Astrocyte (in vitro differentiated cells and primary cell): ENCODE data around the gene SLC22A4. TPM values are rescaled to one million over a fixed set of nuclear protein-coding genes. Genes with fewer than 3 reads are reported as not detected.

ENCODE experiments used
- DNase-seq: peaks from one replicate; pipeline ENCODE4 v3.0.0-alpha.2; 2010; ENCODE audit warnings: low read depth
- FAIRE-seq: peaks from 2 replicates; lab custom pipeline; 2011; peaks lifted over from hg19 to GRCh38; lab: Jason Lieb, UNC
- H2AFZ ChIP-seq: 2 replicates; pipeline ENCODE4 v1.6.0; 2012; ENCODE audit warnings: low read depth, low read length, inconsistent platforms
- H3K27ac ChIP-seq: 2 replicates; pipeline ENCODE4 v1.5.1; 2011; ENCODE audit warnings: low read depth, low read length, inconsistent platforms
- H3K27me3 ChIP-seq: 2 replicates; pipeline ENCODE4 v1.6.0; 2011; ENCODE audit warnings: low read length, inconsistent platforms; ENCODE audit not compliant: insufficient read depth
- H3K36me3 ChIP-seq: 2 replicates; pipeline ENCODE4 v1.5.1; 2011; ENCODE audit warnings: low read length, inconsistent platforms; ENCODE audit not compliant: insufficient read depth
- H3K4me1 ChIP-seq: 2 replicates; pipeline ENCODE4 v1.5.1; 2011; ENCODE audit warnings: low read length, inconsistent platforms; ENCODE audit not compliant: insufficient read depth
- H3K4me2 ChIP-seq: 2 replicates; pipeline ENCODE4 v1.6.0; 2012; ENCODE audit warnings: low read length, inconsistent platforms
- H3K4me3 ChIP-seq: 2 replicates; pipeline ENCODE4 v1.5.1; 2011; ENCODE audit warnings: low read depth, mild to moderate bottlenecking, low read length, inconsistent platforms; ENCODE audit not compliant: insufficient read depth
- H3K79me2 ChIP-seq: 2 replicates; pipeline ENCODE4 v1.6.0; 2012; ENCODE audit warnings: mild to moderate bottlenecking, low read length, inconsistent platforms; ENCODE audit not compliant: insufficient read depth
- H3K9ac ChIP-seq: 2 replicates; pipeline ENCODE4 v1.6.0; 2012; ENCODE audit warnings: mild to moderate bottlenecking, low read length, inconsistent platforms
- H3K9me3 ChIP-seq: 2 replicates; pipeline ENCODE4 v1.5.1; 2012; ENCODE audit warnings: low read depth, mild to moderate bottlenecking, low read length, inconsistent platforms; ENCODE audit not compliant: insufficient read depth
- H4K20me1 ChIP-seq: 2 replicates; pipeline ENCODE4 v1.6.0; 2012; ENCODE audit warnings: low read length, inconsistent platforms; ENCODE audit not compliant: insufficient read depth
- H3K27ac Mint-ChIP-seq: one replicate; pipeline ENCODE4 v1.8.0; 2021; ENCODE audit warnings: mild to moderate bottlenecking, mixed read lengths; ENCODE audit not compliant: unreplicated experiment
- H3K27me3 Mint-ChIP-seq: one replicate; pipeline ENCODE4 v1.8.0; 2021; ENCODE audit warnings: low read depth, mixed read lengths; ENCODE audit not compliant: unreplicated experiment
- H3K36me3 Mint-ChIP-seq: one replicate; pipeline ENCODE4 v1.8.0; 2021; ENCODE audit warnings: low read depth, mixed read lengths; ENCODE audit not compliant: unreplicated experiment
- H3K4me1 Mint-ChIP-seq: one replicate; pipeline ENCODE4 v1.8.0; 2021; ENCODE audit warnings: low read depth, mixed read lengths; ENCODE audit not compliant: unreplicated experiment
- H3K4me3 Mint-ChIP-seq: one replicate; pipeline ENCODE4 v1.8.0; 2021; ENCODE audit warnings: mild to moderate bottlenecking, moderate library complexity, mixed read lengths; ENCODE audit not compliant: unreplicated experiment
- H3K9me3 Mint-ChIP-seq: one replicate; pipeline ENCODE4 v1.8.0; 2021; ENCODE audit warnings: mild to moderate bottlenecking, mixed read lengths; ENCODE audit not compliant: unreplicated experiment
- CTCF ChIP-seq: IDR thresholded peaks from 2 replicates; pipeline ENCODE4 v1.5.1; 2011; ENCODE audit warnings: low read depth, mild to moderate bottlenecking, inconsistent platforms, low read length, moderate library complexity; ENCODE audit not compliant: insufficient read depth
- EZH2 ChIP-seq: IDR thresholded peaks from 2 replicates; pipeline ENCODE4 v1.6.1; 2012; ENCODE audit warnings: mild to moderate bottlenecking, low read length, inconsistent platforms; ENCODE audit not compliant: insufficient read depth
- total RNA-seq: library from RNA; stranded (reverse); gene quantifications from 2 replicates; pipeline ENCODE4 v1.2.1, GENCODE V29; 2021

Gene SLC22A4
- total RNA-seq, 1 donor from 2014 or later = 4.5 TPM

- peaks cover 95% of the 10 kb centered on the region for H3K79me2 ChIP-seq
- Mint-ChIP-seq H3K9me3 (no peaks in the 10 kb centered on the region), H3K27ac (peak overlapping the region; percentile 77), H3K27me3 (no peaks in the 10 kb centered on the region), H3K36me3 (peaks cover 27% of the 10 kb centered on the region), H3K4me3 (no peak overlapping the region), H3K4me1 (peaks cover 48% of the 10 kb centered on the region)
- H3K9me3 ChIP-seq = no peaks in the 10 kb centered on the region
- no peak overlapping the region for H3K4me3 ChIP-seq
- peak overlapping the region; percentile 97 for H3K4me2 ChIP-seq
- FAIRE-seq (no peak), DNase-seq (no peak)
- TF ChIP-seq CTCF (no peak), EZH2 (no peak)
- H2AFZ ChIP-seq = no peak overlapping the region
- no peaks in the 10 kb centered on the region for H3K27me3 ChIP-seq
- H3K36me3 ChIP-seq = peaks cover 36% of the 10 kb centered on the region
- H3K9ac ChIP-seq = peak overlapping the region; percentile 82
- peak overlapping the region; percentile 97 for H3K27ac ChIP-seq
- H4K20me1 ChIP-seq = peaks cover 91% of the 10 kb centered on the region
- H3K4me1 ChIP-seq = peaks cover 98% of the 10 kb centered on the region
These were observed 29.5 kb upstream of the SLC22A4 start for GRCh38 chr5:132264546-132265335.

- H3K9me3 ChIP-seq = no peaks in the 10 kb centered on the region
- H3K36me3 Mint-ChIP-seq = peaks cover 27% of the 10 kb centered on the region
- H3K9ac ChIP-seq = peak overlapping the region; percentile 82
- no peaks in the 10 kb centered on the region for H3K27me3 ChIP-seq
- peak overlapping the region; percentile 97 for H3K27ac ChIP-seq
- FAIRE-seq (peak; percentile 66), DNase-seq (peak; percentile 92)
- TF ChIP-seq EZH2 (no peak), CTCF (no peak)
- no peak overlapping the region for H3K4me3 ChIP-seq
- H3K36me3 ChIP-seq = peaks cover 40% of the 10 kb centered on the region
- H2AFZ ChIP-seq = no peak overlapping the region
- H3K4me2 ChIP-seq = peak overlapping the region; percentile 97
- H3K9me3 Mint-ChIP-seq = no peaks in the 10 kb centered on the region
- H3K79me2 ChIP-seq = peaks cover 95% of the 10 kb centered on the region
- H3K27me3 Mint-ChIP-seq = no peaks in the 10 kb centered on the region
- peaks cover 91% of the 10 kb centered on the region for H4K20me1 ChIP-seq
- no peak overlapping the region for H3K4me3 Mint-ChIP-seq
- peak overlapping the region; percentile 77 for H3K27ac Mint-ChIP-seq
- H3K4me1 Mint-ChIP-seq = peaks cover 45% of the 10 kb centered on the region
- H3K4me1 ChIP-seq = peaks cover 93% of the 10 kb centered on the region
These were observed 28.7 kb upstream of the SLC22A4 start for GRCh38 chr5:132265336-132266030.
